WTC11 (cell line): ENCODE results near the gene EPM2A.

Source experiments
- CTCF ChIP-seq: fragments of 200-600 bp; IDR thresholded peaks from 2 replicates; pipeline ENCODE4 v1.8.0; 2022; ENCODE audit warnings: antibody characterized with exemption
- E2F5 ChIP-seq: sonication (generic); formaldehyde crosslinking; IDR thresholded peaks from 2 replicates; pipeline ENCODE4 v1.8.1; 2022; ENCODE audit warnings: mild to moderate bottlenecking, moderate library complexity, missing genetic modification reagents
- ETV6 ChIP-seq: sonication (generic); formaldehyde crosslinking; IDR thresholded peaks from 2 replicates; pipeline ENCODE4 v1.8.1; 2022; ENCODE audit warnings: mild to moderate bottlenecking, missing genetic modification reagents
- FOXJ3 ChIP-seq: sonication (generic); formaldehyde crosslinking; IDR thresholded peaks from 2 replicates; pipeline ENCODE4 v1.9.0; 2021; ENCODE audit warnings: missing genetic modification reagents, mild to moderate bottlenecking, borderline replicate concordance
- FOXP1 ChIP-seq: sonication (generic); formaldehyde crosslinking; IDR thresholded peaks from 2 replicates; pipeline ENCODE4 v1.8.0; 2022; ENCODE audit warnings: missing genetic modification reagents, mild to moderate bottlenecking, moderate library complexity, borderline replicate concordance
- STAT6 ChIP-seq: sonication (generic); formaldehyde crosslinking; conservative IDR thresholded peaks from 2 replicates; pipeline ENCODE4 v1.8.1; 2023; ENCODE audit warnings: mild to moderate bottlenecking, low read depth, missing genetic modification reagents, moderate library complexity
- ZNF121 ChIP-seq: sonication (generic); formaldehyde crosslinking; IDR thresholded peaks from 2 replicates; pipeline ENCODE4 v1.8.0; 2023; ENCODE audit warnings: missing genetic modification reagents
- ZNF281 ChIP-seq: sonication (generic); formaldehyde crosslinking; IDR thresholded peaks from 2 replicates; pipeline ENCODE4 v1.8.0; 2023; ENCODE audit warnings: mild to moderate bottlenecking, missing genetic modification reagents
- TF ChIP-seq, protein P1 (sequence below): sonication (generic); formaldehyde crosslinking; IDR thresholded peaks from 2 replicates; pipeline ENCODE4 v1.8.1; 2023; ENCODE audit warnings: mild to moderate bottlenecking, moderate library complexity, missing genetic modification reagents
- TF ChIP-seq, protein P2 (sequence below): fragments of 250-450 bp; sonication (Bioruptor Pico); IDR thresholded peaks from 2 replicates; pipeline ENCODE4 v1.9.0; 2021; ENCODE audit warnings: moderate library complexity, mild to moderate bottlenecking, inconsistent platforms, borderline replicate concordance

- no peak for TF ChIP-seq ZNF121 (CRISPR knock-in tag)
- no peak for TF ChIP-seq FOXJ3 (CRISPR knock-in tag)
- no peak for TF ChIP-seq CTCF
- TF ChIP-seq STAT6, result no peak
- no peak for TF ChIP-seq E2F5 (CRISPR knock-in tag)
- no peak for TF ChIP-seq ZNF281 (CRISPR knock-in tag)
- TF ChIP-seq, protein P1, sequence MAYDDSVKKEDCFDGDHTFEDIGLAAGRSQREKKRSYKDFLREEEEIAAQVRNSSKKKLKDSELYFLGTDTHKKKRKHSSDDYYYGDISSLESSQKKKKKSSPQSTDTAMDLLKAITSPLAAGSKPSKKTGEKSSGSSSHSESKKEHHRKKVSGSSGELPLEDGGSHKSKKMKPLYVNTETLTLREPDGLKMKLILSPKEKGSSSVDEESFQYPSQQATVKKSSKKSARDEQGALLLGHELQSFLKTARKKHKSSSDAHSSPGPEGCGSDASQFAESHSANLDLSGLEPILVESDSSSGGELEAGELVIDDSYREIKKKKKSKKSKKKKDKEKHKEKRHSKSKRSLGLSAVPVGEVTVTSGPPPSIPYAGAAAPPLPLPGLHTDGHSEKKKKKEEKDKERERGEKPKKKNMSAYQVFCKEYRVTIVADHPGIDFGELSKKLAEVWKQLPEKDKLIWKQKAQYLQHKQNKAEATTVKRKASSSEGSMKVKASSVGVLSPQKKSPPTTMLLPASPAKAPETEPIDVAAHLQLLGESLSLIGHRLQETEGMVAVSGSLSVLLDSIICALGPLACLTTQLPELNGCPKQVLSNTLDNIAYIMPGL (CRISPR knock-in tag), result no peak
- TF ChIP-seq ETV6, result no peak
- no peak for TF ChIP-seq FOXP1 (CRISPR knock-in tag)
- TF ChIP-seq, protein P2, sequence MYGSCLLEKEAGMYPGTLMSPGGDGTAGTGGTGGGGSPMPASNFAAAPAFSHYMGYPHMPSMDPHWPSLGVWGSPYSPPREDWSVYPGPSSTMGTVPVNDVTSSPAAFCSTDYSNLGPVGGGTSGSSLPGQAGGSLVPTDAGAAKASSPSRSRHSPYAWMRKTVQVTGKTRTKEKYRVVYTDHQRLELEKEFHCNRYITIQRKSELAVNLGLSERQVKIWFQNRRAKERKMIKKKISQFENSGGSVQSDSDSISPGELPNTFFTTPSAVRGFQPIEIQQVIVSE, result no peak
Observed at GRCh38 chr6:145648149-145648548, 87.2 kb downstream of the EPM2A start.
